Type B pancreatic cell (in vitro differentiated cells): Measurements from ENCODE around the gene EPB41L5. TPM values are rescaled to one million over a fixed set of nuclear protein-coding genes. Genes with fewer than 3 reads are reported as not detected.
"Not testable (repeated sequence)": the region's sequence is repeated elsewhere in the genome, so short reads cannot be mapped to it uniquely, and the experiment has no call there.

Source experiments
- DNase-seq: peaks from one replicate; pipeline ENCODE4 v3.0.0; 2021; ENCODE audit warnings: mixed read lengths; ENCODE audit not compliant: unreplicated experiment; ENCODE audit errors: extremely low spot score
- H3K27ac Mint-ChIP-seq: 2 replicates; pipeline ENCODE4 v1.8.0; 2021; ENCODE audit warnings: mild to moderate bottlenecking, mixed read lengths
- H3K27me3 Mint-ChIP-seq: 2 replicates; pipeline ENCODE4 v1.8.0; 2021; ENCODE audit warnings: mixed read lengths
- H3K36me3 Mint-ChIP-seq: 2 replicates; pipeline ENCODE4 v1.8.0; 2021; ENCODE audit warnings: mixed read lengths
- H3K4me1 Mint-ChIP-seq: one replicate; pipeline ENCODE4 v1.8.0; 2021; ENCODE audit warnings: mixed read lengths; ENCODE audit not compliant: unreplicated experiment
- H3K4me3 Mint-ChIP-seq: 2 replicates; pipeline ENCODE4 v1.8.0; 2021; ENCODE audit warnings: mild to moderate bottlenecking, mixed read lengths
- H3K9me3 Mint-ChIP-seq: 2 replicates; pipeline ENCODE4 v1.8.0; 2021; ENCODE audit warnings: mixed read lengths
- total RNA-seq: library from RNA; stranded (reverse); gene quantifications from 2 replicates; pipeline ENCODE4 v1.2.1, GENCODE V29; 2021; ENCODE audit warnings: low replicate concordance
- TF ChIP-seq, protein P1 (sequence below): fragments of 200-600 bp; sonication (generic); conservative IDR thresholded peaks from 2 replicates; pipeline ENCODE4 v1.5.0; 2021; ENCODE audit warnings: antibody characterized with exemption, mild to moderate bottlenecking

The EPB41L5 gene
- total RNA-seq, 1 donor from 2014 or later: 37.6 TPM

DNA sequence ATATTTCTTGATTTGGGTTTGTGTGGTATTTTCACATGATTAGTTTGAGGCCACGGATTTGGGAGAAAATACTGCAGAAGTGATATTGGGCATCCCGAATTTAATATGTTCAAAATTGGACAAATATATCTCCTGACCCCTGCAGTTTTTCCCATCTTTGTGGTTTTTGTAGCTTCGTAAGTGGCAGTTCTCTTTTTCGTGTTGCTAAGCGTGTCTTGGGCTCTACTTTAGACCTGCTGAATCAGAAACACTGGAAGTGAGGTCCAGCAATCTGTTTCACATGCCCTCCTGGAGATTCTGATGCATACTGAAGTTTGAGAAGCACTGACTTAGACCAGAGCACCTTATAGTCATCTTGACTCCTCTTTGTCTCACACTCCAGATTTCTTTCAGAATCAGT lies 98.3 kb downstream of the EPB41L5 start:
- Mint-ChIP-seq H3K27ac (no peak overlapping the region), H3K36me3 (no peaks in the 10 kb centered on the region), H3K4me1 (no peaks in the 10 kb centered on the region), H3K27me3 (no peaks in the 10 kb centered on the region), H3K9me3 (no peaks in the 10 kb centered on the region), H3K4me3 (no peak overlapping the region)
- DNase-seq: no peak
- TF ChIP-seq, protein P1, sequence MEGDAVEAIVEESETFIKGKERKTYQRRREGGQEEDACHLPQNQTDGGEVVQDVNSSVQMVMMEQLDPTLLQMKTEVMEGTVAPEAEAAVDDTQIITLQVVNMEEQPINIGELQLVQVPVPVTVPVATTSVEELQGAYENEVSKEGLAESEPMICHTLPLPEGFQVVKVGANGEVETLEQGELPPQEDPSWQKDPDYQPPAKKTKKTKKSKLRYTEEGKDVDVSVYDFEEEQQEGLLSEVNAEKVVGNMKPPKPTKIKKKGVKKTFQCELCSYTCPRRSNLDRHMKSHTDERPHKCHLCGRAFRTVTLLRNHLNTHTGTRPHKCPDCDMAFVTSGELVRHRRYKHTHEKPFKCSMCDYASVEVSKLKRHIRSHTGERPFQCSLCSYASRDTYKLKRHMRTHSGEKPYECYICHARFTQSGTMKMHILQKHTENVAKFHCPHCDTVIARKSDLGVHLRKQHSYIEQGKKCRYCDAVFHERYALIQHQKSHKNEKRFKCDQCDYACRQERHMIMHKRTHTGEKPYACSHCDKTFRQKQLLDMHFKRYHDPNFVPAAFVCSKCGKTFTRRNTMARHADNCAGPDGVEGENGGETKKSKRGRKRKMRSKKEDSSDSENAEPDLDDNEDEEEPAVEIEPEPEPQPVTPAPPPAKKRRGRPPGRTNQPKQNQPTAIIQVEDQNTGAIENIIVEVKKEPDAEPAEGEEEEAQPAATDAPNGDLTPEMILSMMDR: no peak

DNA sequence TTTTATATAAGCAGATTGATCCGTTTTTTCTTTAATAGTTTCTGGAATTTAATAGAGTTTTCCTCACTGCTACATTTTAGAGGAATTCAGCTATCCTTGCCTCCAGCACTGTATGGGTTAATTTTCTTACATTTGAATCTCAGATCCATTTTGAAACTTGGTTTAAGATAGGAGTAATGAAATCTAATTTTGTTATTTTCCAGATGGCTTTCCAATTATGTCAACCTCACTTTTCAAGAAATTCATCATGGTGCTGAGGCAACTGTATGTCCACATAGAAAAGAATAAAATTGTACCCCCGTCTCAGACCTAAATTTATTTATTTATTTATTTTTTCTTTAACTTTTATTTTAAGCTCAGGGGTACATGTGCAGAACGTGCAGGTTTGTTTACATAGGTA lies 105.1 kb downstream of the EPB41L5 start:
- no peaks in the 10 kb centered on the region for H3K27me3 Mint-ChIP-seq
- H3K36me3 Mint-ChIP-seq: peaks cover 16% of the 10 kb centered on the region
- no peak overlapping the region for H3K4me3 Mint-ChIP-seq
- no peaks in the 10 kb centered on the region for H3K4me1 Mint-ChIP-seq
- TF ChIP-seq, protein P1: no peak
- H3K9me3 Mint-ChIP-seq: peaks cover 7% of the 10 kb centered on the region
- DNase-seq: no peak
- no peak overlapping the region for H3K27ac Mint-ChIP-seq

DNA sequence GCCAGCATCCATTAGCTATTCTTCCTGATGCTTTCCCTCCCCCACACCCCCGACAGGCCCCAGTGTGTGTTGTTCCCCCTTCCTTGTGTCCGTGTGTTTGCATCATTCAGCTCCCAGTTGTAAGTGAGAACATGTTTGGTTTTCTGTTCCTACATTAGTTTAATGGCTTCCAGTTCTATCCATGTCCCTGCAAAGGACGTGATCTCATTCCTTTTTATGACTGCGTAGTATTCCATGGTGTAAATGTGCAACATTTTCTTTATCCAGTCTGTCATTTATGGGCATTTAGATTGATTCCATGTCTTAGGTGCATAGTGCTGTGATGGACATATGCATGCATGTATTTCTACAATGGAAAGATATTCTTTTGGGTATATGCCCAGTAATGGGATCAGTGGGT lies 105.6 kb downstream of the EPB41L5 start:
- H3K36me3 Mint-ChIP-seq: peaks cover 19% of the 10 kb centered on the region
- no peak for DNase-seq
- TF ChIP-seq, protein P1: no peak
- no peaks in the 10 kb centered on the region for H3K4me1 Mint-ChIP-seq
- no peaks in the 10 kb centered on the region for H3K27me3 Mint-ChIP-seq
- H3K4me3 Mint-ChIP-seq: no peak overlapping the region
- H3K9me3 Mint-ChIP-seq: peaks cover 7% of the 10 kb centered on the region
- no peak overlapping the region for H3K27ac Mint-ChIP-seq

DNA sequence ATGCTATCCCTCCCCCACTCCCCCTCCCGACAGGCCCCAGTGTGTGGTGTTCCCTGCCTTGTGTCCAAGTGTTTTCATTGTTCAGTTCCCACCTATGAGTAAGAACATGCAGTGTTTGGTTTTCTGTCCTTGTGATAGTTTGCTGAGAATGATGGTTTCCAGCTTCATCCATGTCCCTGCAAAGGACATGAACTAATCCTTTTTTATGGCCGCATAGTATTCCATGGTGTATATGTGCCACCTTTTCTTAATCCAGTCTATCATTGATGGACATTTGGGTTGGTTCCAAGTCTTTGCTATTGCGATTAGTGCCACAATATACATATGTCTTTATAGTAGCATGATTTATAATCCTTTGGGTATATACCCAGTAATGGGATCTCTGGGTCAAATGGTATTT lies 108.5 kb downstream of the EPB41L5 start:
- not testable (repeated sequence) for H3K27me3 Mint-ChIP-seq, DNase-seq, H3K4me1 Mint-ChIP-seq, H3K9me3 Mint-ChIP-seq, H3K4me3 Mint-ChIP-seq, H3K27ac Mint-ChIP-seq
- peaks cover 32% of the 10 kb centered on the region for H3K36me3 Mint-ChIP-seq

DNA sequence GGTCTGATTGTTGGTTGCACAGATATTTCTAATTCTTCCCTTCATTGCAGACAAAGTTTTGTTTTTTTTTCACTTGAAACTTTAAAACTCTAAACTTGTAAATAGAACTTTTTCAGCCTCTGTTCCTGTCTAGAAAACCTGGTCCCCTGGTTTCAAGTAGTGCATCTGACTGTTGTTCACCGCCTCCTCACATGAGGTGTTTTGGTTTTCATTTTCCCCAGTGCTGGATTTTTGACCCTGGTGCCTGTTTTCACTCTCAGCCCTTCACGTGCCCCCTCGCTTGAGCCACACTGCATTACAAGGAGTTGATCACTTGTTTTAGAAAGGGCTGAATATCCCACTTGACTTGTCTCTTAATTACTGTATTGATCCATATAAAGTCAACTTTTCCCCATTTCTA lies 110.2 kb downstream of the EPB41L5 start:
- H3K36me3 Mint-ChIP-seq: peaks cover 32% of the 10 kb centered on the region
- no peak for DNase-seq
- H3K4me3 Mint-ChIP-seq: no peak overlapping the region
- H3K9me3 Mint-ChIP-seq: peaks cover 7% of the 10 kb centered on the region
- TF ChIP-seq, protein P1: no peak
- no peaks in the 10 kb centered on the region for H3K4me1 Mint-ChIP-seq
- H3K27me3 Mint-ChIP-seq: no peaks in the 10 kb centered on the region
- H3K27ac Mint-ChIP-seq: no peak overlapping the region

DNA sequence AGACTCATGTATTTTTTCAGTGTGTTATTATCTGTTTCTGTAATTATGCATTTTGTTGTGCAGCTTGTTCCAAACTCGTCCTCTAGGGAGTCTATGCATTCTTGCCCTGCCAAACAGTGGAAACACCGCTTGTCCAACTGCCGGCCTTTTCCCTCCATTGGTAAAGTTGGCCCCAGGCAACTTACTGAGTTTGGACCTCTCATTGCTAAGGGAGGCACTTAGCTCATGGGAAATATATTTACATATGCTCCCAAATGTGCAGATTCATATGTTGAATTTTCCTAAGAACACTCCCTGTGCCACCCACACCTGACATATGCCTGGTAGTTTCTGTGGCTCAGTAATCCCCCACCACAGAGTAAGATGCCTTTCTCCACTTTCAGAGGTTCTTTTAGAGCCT lies 112.3 kb downstream of the EPB41L5 start:
- no peaks in the 10 kb centered on the region for H3K27me3 Mint-ChIP-seq
- H3K4me1 Mint-ChIP-seq: no peaks in the 10 kb centered on the region
- no peaks in the 10 kb centered on the region for H3K9me3 Mint-ChIP-seq
- TF ChIP-seq, protein P1: no peak
- DNase-seq: no peak
- peaks cover 19% of the 10 kb centered on the region for H3K36me3 Mint-ChIP-seq
- H3K27ac Mint-ChIP-seq: no peak overlapping the region
- no peak overlapping the region for H3K4me3 Mint-ChIP-seq
